Smooth muscle cell (in vitro differentiated cells): ENCODE data around the gene SIN3B. TPM values are rescaled to one million over a fixed set of nuclear protein-coding genes. Genes with fewer than 3 reads are reported as not detected.

Experiments
- DNase-seq: peaks from one replicate; lab custom pipeline; 2025; ENCODE audit not compliant: unreplicated experiment; lab: John Stamatoyannopoulos, UW
- H2AFZ ChIP-seq: fragments of 200-600 bp; sonication (generic); 2 replicates; pipeline ENCODE4 v1.6.0; 2016; ENCODE audit warnings: antibody characterized with exemption, low read depth, mild to moderate bottlenecking
- H3F3A ChIP-seq: fragments of 200-600 bp; sonication (generic); 2 replicates; pipeline ENCODE4 v1.6.0; 2017; ENCODE audit warnings: antibody characterized with exemption, low read depth
- H3K27ac ChIP-seq: fragments of 200-600 bp; sonication (generic); 2 replicates; pipeline ENCODE4 v1.5.1; 2016; ENCODE audit warnings: low read depth, mild to moderate bottlenecking
- H3K27me3 ChIP-seq: fragments of 200-600 bp; sonication (generic); 2 replicates; pipeline ENCODE4 v1.6.1; 2016; ENCODE audit warnings: low read depth, mild to moderate bottlenecking
- H3K36me3 ChIP-seq: fragments of 200-600 bp; sonication (generic); 2 replicates; pipeline ENCODE4 v1.5.1; 2016; ENCODE audit warnings: low read depth
- H3K4me1 ChIP-seq: fragments of 200-600 bp; sonication (generic); 2 replicates; pipeline ENCODE4 v1.5.1; 2016; ENCODE audit warnings: low read depth
- H3K4me2 ChIP-seq: fragments of 200-600 bp; sonication (generic); 2 replicates; pipeline ENCODE4 v1.6.0; 2016; ENCODE audit warnings: mild to moderate bottlenecking
- H3K4me3 ChIP-seq: fragments of 200-600 bp; sonication (generic); 2 replicates; pipeline ENCODE4 v1.5.1; 2016; ENCODE audit warnings: mild to moderate bottlenecking
- H3K79me2 ChIP-seq: fragments of 200-600 bp; sonication (generic); 2 replicates; pipeline ENCODE4 v1.6.0; 2016; ENCODE audit warnings: low read depth, mild to moderate bottlenecking
- H3K9ac ChIP-seq: fragments of 200-600 bp; sonication (generic); 2 replicates; pipeline ENCODE4 v1.6.0; 2016; ENCODE audit warnings: low read depth
- H3K9me3 ChIP-seq: fragments of 200-600 bp; sonication (generic); replicated peaks from 2 replicates; pipeline ENCODE4 v1.5.1; 2016; ENCODE audit warnings: low read depth
- H4K20me1 ChIP-seq: fragments of 200-600 bp; sonication (generic); 2 replicates; pipeline ENCODE4 v1.6.0; 2016; ENCODE audit warnings: low read depth
- CTCF ChIP-seq: fragments of 200-600 bp; sonication (generic); IDR thresholded peaks from 2 replicates; pipeline ENCODE4 v1.5.1; 2017; ENCODE audit warnings: borderline replicate concordance, mild to moderate bottlenecking, antibody characterized with exemption; ENCODE audit not compliant: insufficient read depth, poor library complexity, severe bottlenecking
- WGBS: methylation state at CpG from one replicate; pipeline ENCODE4 v1.1.7; 2016; ENCODE audit warnings: low lambda C conversion rate; 5-methylcytosine and 5-hydroxymethylcytosine counted together
- polyA plus RNA-seq: library from polyadenylated mRNA; unstranded; fragments of >200 nt; fragmentation: Nextera tagmentation; extraction: Ambion mirVana; gene quantifications from 2 replicates; pipeline ENCODE4 v1.2.1, GENCODE V29; 2016
- total RNA-seq: library from RNA; depleted of rRNA; stranded (reverse); fragments of >200 nt; gene quantifications from 2 replicates; pipeline ENCODE4 v1.2.3, GENCODE V29; 2014

The SIN3B gene
- total and polyA plus RNA-seq, 2 experiments from 2014 or later = 16.5 to 25.1 TPM

- 98% methylated on average over 3 of the region's 3 CpGs for WGBS
These were observed 1.5 kb downstream of the SIN3B start for GRCh38 chr19:16830679-16831078.

GRCh38 chr19:16831531-16831930, 2.3 kb downstream of the SIN3B start:
- H3K4me3 ChIP-seq = no peak overlapping the region
- no peak overlapping the region for H2AFZ ChIP-seq
- H3F3A ChIP-seq = no peaks in the 10 kb centered on the region
- DNase-seq = no peak
- no peaks in the 10 kb centered on the region for H3K27me3 ChIP-seq
- H3K9ac ChIP-seq = no peak overlapping the region
- WGBS = 98% methylated on average over 9 of the region's 9 CpGs
- peaks cover 17% of the 10 kb centered on the region for H3K79me2 ChIP-seq
- H3K9me3 ChIP-seq = no peaks in the 10 kb centered on the region
- peaks cover 2% of the 10 kb centered on the region for H3K36me3 ChIP-seq
- no peak overlapping the region for H3K4me2 ChIP-seq
- peaks cover 12% of the 10 kb centered on the region for H4K20me1 ChIP-seq
- no peak for TF ChIP-seq CTCF
- no peak overlapping the region for H3K27ac ChIP-seq
- H3K4me1 ChIP-seq = no peaks in the 10 kb centered on the region

More at GRCh38 chr19:16830679-16831078, 1.5 kb downstream of the SIN3B start:
- Histone ChIP-seq H3K4me1 (no peaks in the 10 kb centered on the region), H3K9me3 (no peaks in the 10 kb centered on the region), H2AFZ (no peak overlapping the region), H3K27me3 (no peaks in the 10 kb centered on the region), H3K9ac (no peak overlapping the region), H3K36me3 (peaks cover 2% of the 10 kb centered on the region), H3K27ac (no peak overlapping the region), H3K4me3 (peak overlapping the region; percentile 85), H3K79me2 (peaks cover 17% of the 10 kb centered on the region), H4K20me1 (peaks cover 4% of the 10 kb centered on the region), H3K4me2 (peak overlapping the region; percentile 99), H3F3A (peaks cover 2% of the 10 kb centered on the region)
- no peak for DNase-seq
- TF ChIP-seq CTCF = no peak

DNA sequence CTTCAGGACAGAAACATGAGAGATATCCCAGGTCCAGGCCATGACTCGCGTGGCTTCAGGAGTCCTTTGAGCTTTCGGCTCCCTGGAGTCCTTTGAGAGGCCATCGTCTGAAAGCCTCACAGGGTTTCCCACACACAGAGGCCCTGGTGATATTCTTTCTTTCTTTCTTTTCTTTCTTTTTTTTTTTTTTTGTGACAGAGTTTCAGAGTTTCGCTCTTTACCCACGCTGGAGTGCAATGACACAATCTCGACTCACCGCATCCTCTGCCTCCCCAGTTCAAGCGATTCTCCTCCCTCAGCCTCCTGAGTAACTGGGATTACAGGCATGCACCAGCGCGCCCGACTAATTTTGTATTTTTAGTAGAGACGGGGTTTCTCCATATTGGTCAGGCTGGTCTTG, 5.5 kb downstream of the SIN3B start:
- Histone ChIP-seq H3F3A (no peaks in the 10 kb centered on the region), H2AFZ (no peak overlapping the region), H4K20me1 (peaks cover 33% of the 10 kb centered on the region), H3K9ac (no peak overlapping the region), H3K36me3 (peaks cover 2% of the 10 kb centered on the region), H3K4me3 (no peak overlapping the region), H3K4me2 (no peak overlapping the region), H3K9me3 (no peaks in the 10 kb centered on the region), H3K4me1 (no peaks in the 10 kb centered on the region), H3K79me2 (peaks cover 19% of the 10 kb centered on the region), H3K27me3 (no peaks in the 10 kb centered on the region), H3K27ac (no peak overlapping the region)
- WGBS = 82% methylated on average over 13 of the region's 13 CpGs
- no peak for DNase-seq
- TF ChIP-seq CTCF = no peak

- Histone ChIP-seq H3K9ac (no peak overlapping the region), H3K36me3 (peaks cover 4% of the 10 kb centered on the region), H3K27ac (no peak overlapping the region), H3K4me2 (no peak overlapping the region), H4K20me1 (peaks cover 45% of the 10 kb centered on the region), H3K79me2 (peaks cover 9% of the 10 kb centered on the region), H3K27me3 (no peaks in the 10 kb centered on the region), H2AFZ (no peak overlapping the region), H3K4me3 (no peak overlapping the region), H3F3A (no peaks in the 10 kb centered on the region), H3K9me3 (no peaks in the 10 kb centered on the region), H3K4me1 (no peaks in the 10 kb centered on the region)
- TF ChIP-seq CTCF = no peak
- 91% methylated on average over 23 of the region's 23 CpGs for WGBS
- no peak for DNase-seq
These were observed 7.2 kb downstream of the SIN3B start for GRCh38 chr19:16836115-16837034.
